HepG2 (cell line): ENCODE measurements around the gene ZBP1. TPM values are rescaled to one million over a fixed set of nuclear protein-coding genes. Genes with fewer than 3 reads are reported as not detected.

ENCODE experiments used
- ARNT ChIP-seq: fragments of 450-650 bp; IDR thresholded peaks from 2 replicates; pipeline ENCODE4 v1.6.1; 2017
- EEA1 ChIP-seq: sonication (generic); formaldehyde crosslinking; IDR thresholded peaks from 2 replicates; pipeline ENCODE4 v1.5.1; 2020; ENCODE audit warnings: mild to moderate bottlenecking, missing genetic modification reagents, borderline replicate concordance
- EZH2 ChIP-seq: conservative IDR thresholded peaks from 2 replicates; pipeline ENCODE4 v1.6.1; 2012; ENCODE audit warnings: mild to moderate bottlenecking, low read depth, low read length, moderate library complexity
- FOSL2 ChIP-seq: sonication (generic); formaldehyde crosslinking; IDR thresholded peaks from 2 replicates; pipeline ENCODE4 v1.4.0; 2020; ENCODE audit warnings: missing genetic modification reagents
- HIVEP1 ChIP-seq: sonication (generic); formaldehyde crosslinking; IDR thresholded peaks from 2 replicates; pipeline ENCODE4 v1.4.0; 2020; ENCODE audit warnings: mild to moderate bottlenecking, missing genetic modification reagents
- HNRNPL ChIP-seq: fragments of 200-400 bp; formaldehyde crosslinking; IDR thresholded peaks from 2 replicates; pipeline ENCODE4 v1.6.1; 2017; ENCODE audit warnings: mild to moderate bottlenecking, low read depth, low read length
- MIXL1 ChIP-seq: IDR thresholded peaks from 2 replicates; pipeline ENCODE4 v1.6.1; 2016
- NAIF1 ChIP-seq: sonication (generic); formaldehyde crosslinking; IDR thresholded peaks from 2 replicates; pipeline ENCODE4 v1.5.0; 2020; ENCODE audit warnings: mild to moderate bottlenecking, missing genetic modification reagents, borderline replicate concordance
- NBN ChIP-seq: fragments of 450-650 bp; conservative IDR thresholded peaks from 2 replicates; pipeline ENCODE4 v1.6.1; 2017
- PAX8 ChIP-seq: sonication (generic); formaldehyde crosslinking; IDR thresholded peaks from 2 replicates; pipeline ENCODE4 v1.8.0; 2022; ENCODE audit warnings: mild to moderate bottlenecking, missing genetic modification reagents, borderline replicate concordance
- SMAD9 ChIP-seq: sonication (generic); formaldehyde crosslinking; IDR thresholded peaks from 2 replicates; pipeline ENCODE4 v1.5.1; 2020; ENCODE audit warnings: mild to moderate bottlenecking, missing genetic modification reagents
- SNRNP70 ChIP-seq: fragments of 200-400 bp; formaldehyde crosslinking; IDR thresholded peaks from 2 replicates; pipeline ENCODE4 v1.6.1; 2017; ENCODE audit warnings: mild to moderate bottlenecking, low read depth, low read length, moderate library complexity
- STAG1 ChIP-seq: sonication (generic); formaldehyde crosslinking; IDR thresholded peaks from 2 replicates; pipeline ENCODE4 v1.4.0; 2020; ENCODE audit warnings: missing genetic modification reagents
- ZNF232 ChIP-seq: sonication (generic); formaldehyde crosslinking; IDR thresholded peaks from 2 replicates; pipeline ENCODE4 v1.4.0; 2020; ENCODE audit warnings: missing genetic modification reagents, borderline replicate concordance
- ZNF296 ChIP-seq: sonication (generic); formaldehyde crosslinking; conservative IDR thresholded peaks from 2 replicates; pipeline ENCODE4 v1.5.0; 2020; ENCODE audit warnings: mild to moderate bottlenecking, missing genetic modification reagents
- ZNF329 ChIP-seq: sonication (generic); formaldehyde crosslinking; IDR thresholded peaks from 2 replicates; pipeline ENCODE4 v1.9.0; 2021; ENCODE audit warnings: low read depth, mild to moderate bottlenecking, missing genetic modification reagents
- ZNF335 ChIP-seq: sonication (generic); formaldehyde crosslinking; IDR thresholded peaks from 2 replicates; pipeline ENCODE4 v1.4.0; 2020; ENCODE audit warnings: missing genetic modification reagents
- ZNF598 ChIP-seq: sonication (generic); formaldehyde crosslinking; IDR thresholded peaks from 2 replicates; pipeline ENCODE4 v1.5.1; 2020; ENCODE audit warnings: mild to moderate bottlenecking, missing genetic modification reagents, borderline replicate concordance
- ZNF816 ChIP-seq: sonication (generic); formaldehyde crosslinking; IDR thresholded peaks from 2 replicates; pipeline ENCODE4 v1.8.0; 2022; ENCODE audit warnings: missing genetic modification reagents, mild to moderate bottlenecking, borderline replicate concordance
- polyA plus RNA-seq, 8 experiments: library from polyadenylated mRNA; depleted of rRNA in 3 of 8; stranded (reverse) in 7 of 8; unstranded in 1 of 8; fragments of >200 nt; fragmentation: Illumina TruSeq in 4 of 8; extraction: Trizol in 4 of 8; gene quantifications; 2 replicates each; pipeline versions ENCODE4 v1.2.1 to v1.2.3, GENCODE V29; 2011 to 2016; ENCODE audit warnings: low read depth in 4 of 8, missing spikeins in 1 of 8, mixed read lengths in 1 of 8; ENCODE audit not compliant: insufficient read depth in 1 of 8
- total RNA-seq, 5 experiments: library from RNA; depleted of rRNA; stranded (reverse); fragments of >200 nt; fragmentation: Illumina TruSeq; extraction: Trizol; gene quantifications; 2 replicates each; pipeline ENCODE4 v1.2.3, GENCODE V29; 2016; ENCODE audit warnings: low read depth in 1 of 5
- TF ChIP-seq, protein P1 (sequence below): sonication (generic); formaldehyde crosslinking; IDR thresholded peaks from 2 replicates; pipeline ENCODE4 v1.5.0; 2020; ENCODE audit warnings: missing genetic modification reagents
- TF ChIP-seq, protein P2 (sequence below): sonication (generic); formaldehyde crosslinking; IDR thresholded peaks from 2 replicates; pipeline ENCODE4 v1.5.0; 2020; ENCODE audit warnings: mild to moderate bottlenecking, low read depth, missing genetic modification reagents, borderline replicate concordance
- TF ChIP-seq, protein P3 (sequence below): sonication (generic); formaldehyde crosslinking; IDR thresholded peaks from 2 replicates; pipeline ENCODE4 v1.8.0; 2023; ENCODE audit warnings: mild to moderate bottlenecking, missing genetic modification reagents
- TF ChIP-seq, protein P4 (sequence below): sonication (generic); formaldehyde crosslinking; conservative IDR thresholded peaks from 2 replicates; pipeline ENCODE4 v1.8.0; 2022; ENCODE audit warnings: missing genetic modification reagents
- TF ChIP-seq, protein P5 (sequence below): sonication (generic); formaldehyde crosslinking; IDR thresholded peaks from 2 replicates; pipeline ENCODE4 v1.4.0; 2020; ENCODE audit warnings: missing genetic modification reagents, mild to moderate bottlenecking, borderline replicate concordance

The ZBP1 gene
- total and polyA plus RNA-seq, 2 of the 13 experiments (the other 11 are each of a cell fraction or from before 2014, with no cell fraction given): not detected

DNA sequence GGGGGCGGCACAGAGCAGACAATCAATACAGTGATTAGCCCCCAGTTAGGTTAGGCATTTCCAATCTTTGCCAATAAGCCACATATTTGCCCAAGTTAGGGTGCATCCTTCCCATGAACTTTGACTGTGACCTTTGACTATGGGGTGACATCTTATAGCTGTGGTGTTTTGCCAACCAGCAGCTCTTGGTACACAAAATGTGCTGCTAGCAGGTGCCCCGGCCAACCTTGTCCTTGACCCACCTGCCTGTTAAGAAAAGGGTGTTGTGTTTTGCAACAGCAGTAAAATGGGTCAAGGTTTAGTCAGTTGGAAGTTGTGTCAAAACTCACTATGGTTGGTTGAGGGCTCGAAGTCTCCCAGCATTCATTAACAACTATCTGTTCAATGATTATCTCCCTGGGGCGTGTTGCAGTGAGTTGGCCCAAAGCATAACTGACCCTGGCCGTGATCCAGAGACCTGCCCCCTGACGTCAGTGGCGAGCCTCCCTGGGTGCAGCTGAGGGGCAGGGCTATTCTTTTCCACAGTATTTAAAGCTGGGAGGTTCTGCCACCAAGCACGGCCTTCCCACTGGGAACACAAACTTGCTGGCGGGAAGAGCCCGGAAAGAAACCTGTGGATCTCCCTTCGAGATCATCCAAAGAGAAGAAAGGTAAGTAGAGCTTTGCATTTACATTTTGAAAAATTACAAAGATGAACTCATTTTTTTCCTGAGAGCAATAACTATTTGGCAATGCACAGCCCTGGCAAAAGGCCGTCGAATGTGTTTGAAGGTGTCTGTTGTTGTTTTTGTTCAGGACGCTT, 59.5 kb downstream of the ZBP1 start, which contains the start of gene PCK1 (continued):
- TF ChIP-seq, protein P1, sequence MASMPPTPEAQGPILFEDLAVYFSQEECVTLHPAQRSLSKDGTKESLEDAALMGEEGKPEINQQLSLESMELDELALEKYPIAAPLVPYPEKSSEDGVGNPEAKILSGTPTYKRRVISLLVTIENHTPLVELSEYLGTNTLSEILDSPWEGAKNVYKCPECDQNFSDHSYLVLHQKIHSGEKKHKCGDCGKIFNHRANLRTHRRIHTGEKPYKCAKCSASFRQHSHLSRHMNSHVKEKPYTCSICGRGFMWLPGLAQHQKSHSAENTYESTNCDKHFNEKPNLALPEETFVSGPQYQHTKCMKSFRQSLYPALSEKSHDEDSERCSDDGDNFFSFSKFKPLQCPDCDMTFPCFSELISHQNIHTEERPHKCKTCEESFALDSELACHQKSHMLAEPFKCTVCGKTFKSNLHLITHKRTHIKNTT (CRISPR knock-in tag): no peak
- TF ChIP-seq ZNF232 (CRISPR knock-in tag) (peak; percentile 91; the same call in 1 of the 2 replicates), HNRNPL (0 out of 2 replicates have a peak, but pooled peaks have one; percentile 65), ZNF816 (CRISPR knock-in tag) (no peak), ZNF335 (CRISPR knock-in tag) (peak; percentile 26; the same call in 1 of the 2 replicates), EZH2 (no peak), EEA1 (CRISPR knock-in tag) (no peak), HIVEP1 (CRISPR knock-in tag) (peak; percentile 95), FOSL2 (CRISPR knock-in tag) (peak; percentile 90), NAIF1 (CRISPR knock-in tag) (peak; percentile 79), NBN (no peak), PAX8 (CRISPR knock-in tag) (no peak), ZNF598 (CRISPR knock-in tag) (peak; percentile 80; the same call in 1 of the 2 replicates), SNRNP70 (no peak), ZNF329 (no peak), STAG1 (CRISPR knock-in tag) (peak; percentile 7), MIXL1 (CRISPR knock-in tag) (peak; percentile 97), ZNF296 (CRISPR knock-in tag) (peak; percentile 62; the same call in 1 of the 2 replicates), SMAD9 (CRISPR knock-in tag) (no peak), ARNT (no peak)
- TF ChIP-seq, protein P2, sequence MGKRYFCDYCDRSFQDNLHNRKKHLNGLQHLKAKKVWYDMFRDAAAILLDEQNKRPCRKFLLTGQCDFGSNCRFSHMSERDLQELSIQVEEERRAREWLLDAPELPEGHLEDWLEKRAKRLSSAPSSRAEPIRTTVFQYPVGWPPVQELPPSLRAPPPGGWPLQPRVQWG (CRISPR knock-in tag): 0 out of 2 replicates have a peak, but pooled peaks have one; percentile 80
- TF ChIP-seq, protein P3, sequence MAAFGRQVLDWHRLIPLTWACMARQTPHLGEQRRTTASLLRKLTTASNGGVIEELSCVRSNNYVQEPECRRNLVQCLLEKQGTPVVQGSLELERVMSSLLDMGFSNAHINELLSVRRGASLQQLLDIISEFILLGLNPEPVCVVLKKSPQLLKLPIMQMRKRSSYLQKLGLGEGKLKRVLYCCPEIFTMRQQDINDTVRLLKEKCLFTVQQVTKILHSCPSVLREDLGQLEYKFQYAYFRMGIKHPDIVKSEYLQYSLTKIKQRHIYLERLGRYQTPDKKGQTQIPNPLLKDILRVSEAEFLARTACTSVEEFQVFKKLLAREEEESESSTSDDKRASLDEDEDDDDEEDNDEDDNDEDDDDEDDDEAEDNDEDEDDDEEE (CRISPR knock-in tag): peak; percentile 31; the same call in 1 of the 2 replicates
- TF ChIP-seq, protein P4, sequence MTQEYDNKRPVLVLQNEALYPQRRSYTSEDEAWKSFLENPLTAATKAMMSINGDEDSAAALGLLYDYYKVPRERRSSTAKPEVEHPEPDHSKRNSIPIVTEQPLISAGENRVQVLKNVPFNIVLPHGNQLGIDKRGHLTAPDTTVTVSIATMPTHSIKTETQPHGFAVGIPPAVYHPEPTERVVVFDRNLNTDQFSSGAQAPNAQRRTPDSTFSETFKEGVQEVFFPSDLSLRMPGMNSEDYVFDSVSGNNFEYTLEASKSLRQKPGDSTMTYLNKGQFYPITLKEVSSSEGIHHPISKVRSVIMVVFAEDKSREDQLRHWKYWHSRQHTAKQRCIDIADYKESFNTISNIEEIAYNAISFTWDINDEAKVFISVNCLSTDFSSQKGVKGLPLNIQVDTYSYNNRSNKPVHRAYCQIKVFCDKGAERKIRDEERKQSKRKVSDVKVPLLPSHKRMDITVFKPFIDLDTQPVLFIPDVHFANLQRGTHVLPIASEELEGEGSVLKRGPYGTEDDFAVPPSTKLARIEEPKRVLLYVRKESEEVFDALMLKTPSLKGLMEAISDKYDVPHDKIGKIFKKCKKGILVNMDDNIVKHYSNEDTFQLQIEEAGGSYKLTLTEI: no peak
- TF ChIP-seq, protein P5, sequence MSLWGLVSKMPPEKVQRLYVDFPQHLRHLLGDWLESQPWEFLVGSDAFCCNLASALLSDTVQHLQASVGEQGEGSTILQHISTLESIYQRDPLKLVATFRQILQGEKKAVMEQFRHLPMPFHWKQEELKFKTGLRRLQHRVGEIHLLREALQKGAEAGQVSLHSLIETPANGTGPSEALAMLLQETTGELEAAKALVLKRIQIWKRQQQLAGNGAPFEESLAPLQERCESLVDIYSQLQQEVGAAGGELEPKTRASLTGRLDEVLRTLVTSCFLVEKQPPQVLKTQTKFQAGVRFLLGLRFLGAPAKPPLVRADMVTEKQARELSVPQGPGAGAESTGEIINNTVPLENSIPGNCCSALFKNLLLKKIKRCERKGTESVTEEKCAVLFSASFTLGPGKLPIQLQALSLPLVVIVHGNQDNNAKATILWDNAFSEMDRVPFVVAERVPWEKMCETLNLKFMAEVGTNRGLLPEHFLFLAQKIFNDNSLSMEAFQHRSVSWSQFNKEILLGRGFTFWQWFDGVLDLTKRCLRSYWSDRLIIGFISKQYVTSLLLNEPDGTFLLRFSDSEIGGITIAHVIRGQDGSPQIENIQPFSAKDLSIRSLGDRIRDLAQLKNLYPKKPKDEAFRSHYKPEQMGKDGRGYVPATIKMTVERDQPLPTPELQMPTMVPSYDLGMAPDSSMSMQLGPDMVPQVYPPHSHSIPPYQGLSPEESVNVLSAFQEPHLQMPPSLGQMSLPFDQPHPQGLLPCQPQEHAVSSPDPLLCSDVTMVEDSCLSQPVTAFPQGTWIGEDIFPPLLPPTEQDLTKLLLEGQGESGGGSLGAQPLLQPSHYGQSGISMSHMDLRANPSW (CRISPR knock-in tag): peak; percentile 96; the same call in 1 of the 2 replicates
